Measurements from ENCODE around the gene TMCO4. TPM values are rescaled to one million over a fixed set of nuclear protein-coding genes. Genes with fewer than 3 reads are reported as not detected.
A peak's percentile ranks its signal among the peaks of the same experiment; 100 is the strongest.

The TMCO4 gene
- polyA plus RNA-seq, 5 donors, result 14.5 to 21.1 (median 17.2) TPM

- DNase-seq, result no peak
These were observed 141.5 kb downstream of the TMCO4 start for GRCh38 chr1:19658186-19658585.

- no peak for DNase-seq
These were observed 142.2 kb downstream of the TMCO4 start for GRCh38 chr1:19657511-19657910.

GRCh38 chr1:19656780-19657466 is 142.8 kb downstream of the TMCO4 start:
- no peak for DNase-seq

GRCh38 chr1:19656134-19656779 is 143.5 kb downstream of the TMCO4 start:
- no peak for DNase-seq

- no peak for DNase-seq
These were observed 144.0 kb downstream of the TMCO4 start for GRCh38 chr1:19655718-19656080.

GRCh38 chr1:19654886-19655717 is 144.6 kb downstream of the TMCO4 start:
- no peak for DNase-seq

GRCh38 chr1:19654386-19654785 is 145.3 kb downstream of the TMCO4 start:
- no peak for DNase-seq

GRCh38 chr1:19651141-19651737 is 148.5 kb downstream of the TMCO4 start:
- no peak for DNase-seq

GRCh38 chr1:19650416-19651140 is 149.1 kb downstream of the TMCO4 start:
- DNase-seq, result no peak

GRCh38 chr1:19648689-19649088 is 151.0 kb downstream of the TMCO4 start:
- DNase-seq, result no peak

GRCh38 chr1:19648239-19648638 is 151.5 kb downstream of the TMCO4 start:
- DNase-seq, result no peak

- no peak for DNase-seq
These were observed 152.1 kb downstream of the TMCO4 start for GRCh38 chr1:19647643-19648042.

GRCh38 chr1:19646377-19647319 is 153.1 kb downstream of the TMCO4 start:
- no peak for DNase-seq

GRCh38 chr1:19645411-19646251 is 154.1 kb downstream of the TMCO4 start:
- no peak for DNase-seq

GRCh38 chr1:19644681-19645410 is 154.9 kb downstream of the TMCO4 start:
- no peak for DNase-seq

- no peak for DNase-seq
These were observed 155.4 kb downstream of the TMCO4 start for GRCh38 chr1:19644395-19644680.

GRCh38 chr1:19643602-19644394 is 155.9 kb downstream of the TMCO4 start, which contains the start of gene NBL1:
Gene NBL1 (plus strand): TSS chr1:19644311. CDS start chr1:19655031, 10,720 bp downstream.
- peak; percentile 76 to 82 for DNase-seq

- no peak for DNase-seq
These were observed 156.6 kb downstream of the TMCO4 start for GRCh38 chr1:19643121-19643520.
